WTC11 (cell line): Measurements from ENCODE around the gene PRKCZ. TPM values are rescaled to one million over a fixed set of nuclear protein-coding genes. Genes with fewer than 3 reads are reported as not detected.

Experiments used
- ATAC-seq: fragments of 200-7000 bp; cut with Tn5 transposase; 2 replicates; pipeline ENCODE4 v1.10.0; 2021; ENCODE audit warnings: mild to moderate bottlenecking, moderate library complexity
- CTCF ChIA-PET: fragments of 300-600 bp; sonication (Branson Sonifier 250); formaldehyde crosslinking; loops from one replicate; lab custom pipeline; 2021; ENCODE audit warnings: antibody characterized with exemption; lab: Charles Lee
- POLR2A ChIA-PET: fragments of 350-600 bp; sonication (Branson Sonifier 250); formaldehyde crosslinking; loops from one replicate; lab custom pipeline; 2021; ENCODE audit warnings: antibody characterized with exemption; lab: Charles Lee
- DNase-seq: peaks from one replicate; pipeline ENCODE4 v3.0.0; 2021; ENCODE audit warnings: low spot score
- H3K27ac Mint-ChIP-seq: 2 replicates; pipeline ENCODE4 v1.8.0; 2021; ENCODE audit warnings: mixed read lengths
- H3K27me3 Mint-ChIP-seq: 2 replicates; pipeline ENCODE4 v1.8.0; 2021; ENCODE audit warnings: low read depth, mild to moderate bottlenecking, moderate library complexity, mixed read lengths
- H3K36me3 Mint-ChIP-seq: 2 replicates; pipeline ENCODE4 v1.8.0; 2021; ENCODE audit warnings: mixed read lengths
- H3K4me1 Mint-ChIP-seq: 2 replicates; pipeline ENCODE4 v1.8.0; 2022; ENCODE audit warnings: mixed read lengths
- H3K4me3 Mint-ChIP-seq: 2 replicates; pipeline ENCODE4 v1.8.0; 2021; ENCODE audit warnings: mild to moderate bottlenecking, moderate library complexity, mixed read lengths
- H3K9me3 Mint-ChIP-seq: 2 replicates; pipeline ENCODE4 v1.8.0; 2021; ENCODE audit warnings: mixed read lengths
- E2F1 ChIP-seq: sonication (generic); formaldehyde crosslinking; IDR thresholded peaks from 2 replicates; pipeline ENCODE4 v1.8.0; 2022; ENCODE audit warnings: mild to moderate bottlenecking, missing genetic modification reagents
- EMX1 ChIP-seq: fragments of 250-450 bp; sonication (Bioruptor Pico); IDR thresholded peaks from 2 replicates; pipeline ENCODE4 v1.8.0; 2021; ENCODE audit warnings: mild to moderate bottlenecking
- FOXP1 ChIP-seq: sonication (generic); formaldehyde crosslinking; IDR thresholded peaks from 2 replicates; pipeline ENCODE4 v1.8.0; 2022; ENCODE audit warnings: missing genetic modification reagents, mild to moderate bottlenecking, moderate library complexity, borderline replicate concordance
- GABPB1 ChIP-seq: sonication (generic); formaldehyde crosslinking; IDR thresholded peaks from 2 replicates; pipeline ENCODE4 v1.8.1; 2023; ENCODE audit warnings: mild to moderate bottlenecking, missing genetic modification reagents
- MYBL2 ChIP-seq: sonication (generic); formaldehyde crosslinking; IDR thresholded peaks from 2 replicates; pipeline ENCODE4 v1.8.1; 2023; ENCODE audit warnings: mild to moderate bottlenecking, moderate library complexity, missing genetic modification reagents
- NFE2L1 ChIP-seq: sonication (generic); formaldehyde crosslinking; IDR thresholded peaks from 2 replicates; pipeline ENCODE4 v1.8.1; 2023; ENCODE audit warnings: missing genetic modification reagents
- NR3C1 ChIP-seq: sonication (generic); formaldehyde crosslinking; conservative IDR thresholded peaks from 2 replicates; pipeline ENCODE4 v1.8.1; 2023; ENCODE audit warnings: low read depth, mild to moderate bottlenecking, missing genetic modification reagents
- PRRX2 ChIP-seq: fragments of 250-450 bp; sonication (Bioruptor Pico); IDR thresholded peaks from 2 replicates; pipeline ENCODE4 v1.8.0; 2021; ENCODE audit warnings: mild to moderate bottlenecking
- SP1 ChIP-seq: sonication (generic); formaldehyde crosslinking; conservative IDR thresholded peaks from 2 replicates; pipeline ENCODE4 v1.8.1; 2022; ENCODE audit warnings: missing genetic modification reagents
- STAT6 ChIP-seq: sonication (generic); formaldehyde crosslinking; conservative IDR thresholded peaks from 2 replicates; pipeline ENCODE4 v1.8.1; 2023; ENCODE audit warnings: mild to moderate bottlenecking, low read depth, missing genetic modification reagents, moderate library complexity
- TCF7 ChIP-seq: sonication (generic); formaldehyde crosslinking; IDR thresholded peaks from 2 replicates; pipeline ENCODE4 v1.8.0; 2022; ENCODE audit warnings: mild to moderate bottlenecking, low read depth, missing genetic modification reagents, moderate library complexity
- TP53 ChIP-seq: sonication (generic); formaldehyde crosslinking; IDR thresholded peaks from 2 replicates; pipeline ENCODE4 v1.8.1; 2023; ENCODE audit warnings: mild to moderate bottlenecking, missing genetic modification reagents
- ZMAT4 ChIP-seq: fragments of 250-450 bp; sonication (Bioruptor Pico); IDR thresholded peaks from 2 replicates; pipeline ENCODE4 v1.9.0; 2021; ENCODE audit warnings: mild to moderate bottlenecking
- ZNF138 ChIP-seq: sonication (generic); formaldehyde crosslinking; conservative IDR thresholded peaks from 2 replicates; pipeline ENCODE4 v1.8.1; 2022; ENCODE audit warnings: mild to moderate bottlenecking, moderate library complexity, missing genetic modification reagents
- ZNF263 ChIP-seq: sonication (generic); formaldehyde crosslinking; IDR thresholded peaks from 2 replicates; pipeline ENCODE4 v1.8.1; 2022; ENCODE audit warnings: low read depth, mild to moderate bottlenecking, moderate library complexity, missing genetic modification reagents
- ZNF317 ChIP-seq: sonication (generic); formaldehyde crosslinking; IDR thresholded peaks from 2 replicates; pipeline ENCODE4 v1.8.1; 2023; ENCODE audit warnings: low read depth, mild to moderate bottlenecking, moderate library complexity, missing genetic modification reagents, borderline replicate concordance
- ZNF416 ChIP-seq: fragments of 250-450 bp; sonication (Bioruptor Pico); IDR thresholded peaks from 2 replicates; pipeline ENCODE4 v1.9.0; 2021; ENCODE audit warnings: mild to moderate bottlenecking, inconsistent platforms
- ZNF512 ChIP-seq: sonication (generic); formaldehyde crosslinking; IDR thresholded peaks from 2 replicates; pipeline ENCODE4 v1.8.1; 2022; ENCODE audit warnings: missing genetic modification reagents, borderline replicate concordance
- ZSCAN18 ChIP-seq: fragments of 250-450 bp; sonication (Bioruptor Pico); IDR thresholded peaks from 2 replicates; pipeline ENCODE4 v2.1.2; 2022; ENCODE audit warnings: mild to moderate bottlenecking, moderate library complexity
- total RNA-seq: library from RNA; stranded (reverse); gene quantifications from 3 replicates; pipeline ENCODE4 v1.2.3, GENCODE V29; 2021

PRKCZ gene
- total RNA-seq, 1 experiment from 2014 or later: 52.5 TPM

- Mint-ChIP-seq H3K9me3 (no peaks in the 10 kb centered on the region), H3K4me3 (no peak overlapping the region), H3K36me3 (peaks cover 4% of the 10 kb centered on the region; the same call in 1 of the 2 replicates), H3K27me3 (no peaks in the 10 kb centered on the region), H3K27ac (no peak overlapping the region), H3K4me1 (no peaks in the 10 kb centered on the region)
- POLR2A ChIA-PET: no interaction called here
- CTCF ChIA-PET: interaction anchor here (1.0 to 2.1 kb wide), 2 partner anchors 38 to 55 kb away, joined by 3 to 6 read pairs; no protein-coding TSS in a partner anchor
- ATAC-seq: no peak
- DNase-seq: no peak
- TF ChIP-seq ZNF317 (CRISPR knock-in tag): no peak
Observed at GRCh38 chr1:2085080-2085479, 34.9 kb downstream of the PRKCZ start.

GRCh38 chr1:2086446-2087078 is 36.4 kb downstream of the PRKCZ start:
- ATAC-seq: no peak
- Mint-ChIP-seq H3K4me1 (peaks cover 3% of the 10 kb centered on the region), H3K9me3 (no peaks in the 10 kb centered on the region), H3K36me3 (0 out of 2 replicates have a peak, but pooled peaks cover 4% of the 10 kb centered on the region), H3K4me3 (no peak overlapping the region), H3K27ac (no peak overlapping the region; the same call in 1 of the 2 replicates), H3K27me3 (no peaks in the 10 kb centered on the region)
- POLR2A ChIA-PET: no interaction called here
- no peak for TF ChIP-seq ZNF416 (CRISPR knock-in tag)
- no peak for TF ChIP-seq ZMAT4 (CRISPR knock-in tag)
- TF ChIP-seq ZNF263: no peak
- TF ChIP-seq STAT6 (CRISPR knock-in tag): no peak
- no peak for TF ChIP-seq ZNF138 (CRISPR knock-in tag)
- no peak for TF ChIP-seq ZSCAN18
- no peak for TF ChIP-seq TCF7 (CRISPR knock-in tag)
- no peak for TF ChIP-seq ZNF512 (CRISPR knock-in tag)
- TF ChIP-seq EMX1: no peak
- TF ChIP-seq PRRX2 (CRISPR knock-in tag): no peak
- TF ChIP-seq SP1 (CRISPR knock-in tag): no peak
- TF ChIP-seq GABPB1 (CRISPR knock-in tag): no peak
- TF ChIP-seq MYBL2 (CRISPR knock-in tag): no peak
- no peak for TF ChIP-seq NR3C1 (CRISPR knock-in tag)
- no peak for TF ChIP-seq TP53 (CRISPR knock-in tag)
- no peak for TF ChIP-seq E2F1 (CRISPR knock-in tag)
- TF ChIP-seq ZNF317 (CRISPR knock-in tag): no peak
- TF ChIP-seq FOXP1 (CRISPR knock-in tag): no peak
- no peak for TF ChIP-seq NFE2L1 (CRISPR knock-in tag)
- no peak for DNase-seq
- CTCF ChIA-PET: interaction anchor here (1.1 kb wide), 1 partner anchor 22 kb away, joined by 3 read pairs; no protein-coding TSS in a partner anchor
